ENCODE measurements around the gene NOM1.
"Not testable (repeated sequence)": the region's sequence is repeated elsewhere in the genome, so short reads cannot be mapped to it uniquely, and the experiment has no call there.

The NOM1 gene

GRCh38 chr7:156941393-156942182 is 7.9 kb upstream of the NOM1 start:
- H3K27me3 ChIP-seq (ENCODE audit: control insufficient read depth in 1 of 2, insufficient read depth in 2 of 2, low read length in 2 of 2): peaks cover 0 to 22% of the 10 kb centered on the region in 2 donors
- no peaks in the 10 kb centered on the region for H3K9me3 ChIP-seq (ENCODE audit: low read length)
- H3K9ac ChIP-seq (ENCODE audit: low read length): no peak overlapping the region
- no peaks in the 10 kb centered on the region for H3K36me3 ChIP-seq (ENCODE audit: insufficient read depth, low read length)
- H3K4me1 ChIP-seq (ENCODE audit: insufficient read depth, low read length): no peaks in the 10 kb centered on the region
- H3K27ac ChIP-seq (ENCODE audit: low read depth, low read length): no peak overlapping the region
- H3K4me3 ChIP-seq (ENCODE audit: low read depth in 1 of 2, low read length in 2 of 2): no peak overlapping the region

DNA sequence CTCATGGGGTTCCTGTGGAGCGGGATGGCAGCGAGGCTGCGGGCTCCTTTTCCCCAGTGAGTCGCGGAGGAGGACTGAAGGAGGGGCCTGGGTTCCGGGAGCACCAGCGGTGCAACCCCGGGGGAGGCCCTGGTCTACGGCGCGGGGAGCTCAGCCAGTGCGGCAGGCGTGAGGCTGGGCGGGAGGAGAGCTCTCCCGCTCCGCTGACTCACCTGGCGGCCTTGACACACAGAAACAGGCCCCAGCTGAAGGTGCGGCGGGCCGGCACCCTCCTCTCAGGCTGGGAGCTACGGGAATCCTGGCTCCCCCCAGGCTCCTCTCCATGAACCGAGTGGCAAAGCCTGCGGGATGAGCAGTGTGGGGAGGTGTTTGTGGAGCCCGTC is 6.8 kb upstream of the NOM1 start:
- H3K4me3 ChIP-seq (ENCODE audit: low read depth in 1 of 2, low read length in 2 of 2): no peak overlapping the region
- no peak overlapping the region for H3K27ac ChIP-seq (ENCODE audit: low read depth, low read length)
- H3K27me3 ChIP-seq (ENCODE audit: control insufficient read depth in 1 of 2, insufficient read depth in 2 of 2, low read length in 2 of 2): peaks cover 0 to 22% of the 10 kb centered on the region in 2 donors
- H3K9ac ChIP-seq (ENCODE audit: low read length): no peak overlapping the region
- H3K4me1 ChIP-seq (ENCODE audit: insufficient read depth, low read length): no peaks in the 10 kb centered on the region
- no peaks in the 10 kb centered on the region for H3K9me3 ChIP-seq (ENCODE audit: low read length)
- no peaks in the 10 kb centered on the region for H3K36me3 ChIP-seq (ENCODE audit: insufficient read depth, low read length)

- Histone ChIP-seq H3K27me3 (ENCODE audit: control insufficient read depth in 1 of 2, insufficient read depth in 2 of 2, low read length in 2 of 2) (peaks cover 0 to 22% of the 10 kb centered on the region in 2 donors), H3K36me3 (ENCODE audit: insufficient read depth, low read length) (no peaks in the 10 kb centered on the region), H3K4me3 (ENCODE audit: low read depth in 1 of 2, low read length in 2 of 2) (no peak overlapping the region), H3K27ac (ENCODE audit: low read depth, low read length) (no peak overlapping the region), H3K4me1 (ENCODE audit: insufficient read depth, low read length) (no peaks in the 10 kb centered on the region), H3K9me3 (ENCODE audit: low read length) (no peaks in the 10 kb centered on the region), H3K9ac (ENCODE audit: low read length) (no peak overlapping the region)
Measured at GRCh38 chr7:156943091-156944041, 6.1 kb upstream of the NOM1 start.

GRCh38 chr7:156944876-156945275 is 4.6 kb upstream of the NOM1 start:
- H3K36me3 ChIP-seq (ENCODE audit: insufficient read depth, low read length): no peaks in the 10 kb centered on the region
- no peaks in the 10 kb centered on the region for H3K4me1 ChIP-seq (ENCODE audit: insufficient read depth, low read length)
- H3K9me3 ChIP-seq (ENCODE audit: low read length): no peaks in the 10 kb centered on the region
- H3K27me3 ChIP-seq (ENCODE audit: control insufficient read depth in 1 of 2, insufficient read depth in 2 of 2, low read length in 2 of 2): peaks cover 0 to 17% of the 10 kb centered on the region in 2 donors
- no peak overlapping the region for H3K27ac ChIP-seq (ENCODE audit: low read depth, low read length)
- no peak overlapping the region for H3K4me3 ChIP-seq (ENCODE audit: low read depth in 1 of 2, low read length in 2 of 2)
- no peak overlapping the region for H3K9ac ChIP-seq (ENCODE audit: low read length)

GRCh38 chr7:156947120-156947843 is 2.2 kb upstream of the NOM1 start:
- Histone ChIP-seq H3K27ac (ENCODE audit: low read depth, low read length) (no peak overlapping the region), H3K4me3 (ENCODE audit: low read depth in 1 of 2, low read length in 2 of 2) (no peak overlapping the region), H3K4me1 (ENCODE audit: insufficient read depth, low read length) (peaks cover 18% of the 10 kb centered on the region), H3K27me3 (ENCODE audit: control insufficient read depth in 1 of 2, insufficient read depth in 2 of 2, low read length in 2 of 2) (peaks cover 0 to 17% of the 10 kb centered on the region in 2 donors), H3K36me3 (ENCODE audit: insufficient read depth, low read length) (no peaks in the 10 kb centered on the region), H3K9me3 (ENCODE audit: low read length) (no peaks in the 10 kb centered on the region), H3K9ac (ENCODE audit: low read length) (no peak overlapping the region)

DNA sequence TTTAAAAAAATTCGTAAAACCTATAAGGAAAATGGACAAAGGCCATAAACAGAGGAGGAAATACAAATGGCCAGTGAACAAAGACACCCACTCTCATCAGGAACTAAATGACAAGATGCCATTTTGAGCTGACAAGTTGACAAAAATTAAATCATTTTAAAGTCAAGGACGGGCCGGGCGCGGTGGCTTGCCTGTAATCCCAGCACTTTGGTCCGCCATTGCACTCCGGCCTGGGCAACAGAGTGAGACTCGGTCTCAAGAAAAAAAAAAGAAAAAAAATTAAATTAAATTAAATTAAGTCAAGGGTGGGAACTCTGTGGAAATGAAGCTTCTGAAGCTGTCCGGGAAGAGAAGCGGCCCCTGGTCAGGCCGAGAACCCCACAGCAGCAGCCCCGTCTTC is 1.2 kb upstream of the NOM1 start:
- Histone ChIP-seq H3K4me1 (ENCODE audit: insufficient read depth, low read length) (peaks cover 18% of the 10 kb centered on the region), H3K9ac (ENCODE audit: low read length) (no peak overlapping the region), H3K27me3 (ENCODE audit: control insufficient read depth in 1 of 2, insufficient read depth in 2 of 2, low read length in 2 of 2) (peaks cover 0 to 6% of the 10 kb centered on the region in 2 donors), H3K9me3 (ENCODE audit: low read length) (no peaks in the 10 kb centered on the region), H3K27ac (ENCODE audit: low read depth, low read length) (no peak overlapping the region), H3K4me3 (ENCODE audit: low read depth in 1 of 2, low read length in 2 of 2) (peak overlapping the region; percentile 34 to 73), H3K36me3 (ENCODE audit: insufficient read depth, low read length) (peaks cover 10% of the 10 kb centered on the region)

DNA sequence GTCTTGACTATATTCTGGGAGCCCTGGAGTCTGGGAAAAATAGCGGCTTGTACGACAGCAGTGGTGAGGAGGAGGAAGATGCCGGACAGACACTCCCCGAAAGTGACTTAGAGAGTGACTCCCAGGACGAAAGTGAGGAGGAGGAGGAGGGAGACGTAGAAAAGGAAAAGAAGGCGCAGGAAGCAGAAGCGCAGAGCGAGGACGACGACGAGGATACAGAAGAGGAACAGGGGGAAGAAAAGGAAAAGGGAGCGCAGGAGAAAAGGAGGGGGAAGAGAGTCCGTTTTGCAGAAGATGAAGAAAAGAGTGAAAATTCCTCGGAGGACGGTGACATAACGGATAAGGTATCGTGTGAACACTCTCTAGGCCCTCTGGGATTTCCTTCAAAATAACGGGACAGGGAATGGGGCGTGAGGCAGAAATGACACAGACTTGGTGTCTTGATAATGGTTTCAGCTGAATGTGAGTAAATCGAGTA is 908 bp downstream of the NOM1 start:
- Histone ChIP-seq H3K27me3 (ENCODE audit: control insufficient read depth in 1 of 2, insufficient read depth in 2 of 2, low read length in 2 of 2) (no peaks in the 10 kb centered on the region), H3K27ac (ENCODE audit: low read depth, low read length) (no peak overlapping the region), H3K36me3 (ENCODE audit: insufficient read depth, low read length) (peaks cover 31% of the 10 kb centered on the region), H3K9ac (ENCODE audit: low read length) (peak overlapping the region; percentile 45), H3K4me3 (ENCODE audit: low read depth in 1 of 2, low read length in 2 of 2) (peak overlapping the region; percentile 91 to 96), H3K4me1 (ENCODE audit: insufficient read depth, low read length) (peaks cover 18% of the 10 kb centered on the region), H3K9me3 (ENCODE audit: low read length) (no peaks in the 10 kb centered on the region)

DNA sequence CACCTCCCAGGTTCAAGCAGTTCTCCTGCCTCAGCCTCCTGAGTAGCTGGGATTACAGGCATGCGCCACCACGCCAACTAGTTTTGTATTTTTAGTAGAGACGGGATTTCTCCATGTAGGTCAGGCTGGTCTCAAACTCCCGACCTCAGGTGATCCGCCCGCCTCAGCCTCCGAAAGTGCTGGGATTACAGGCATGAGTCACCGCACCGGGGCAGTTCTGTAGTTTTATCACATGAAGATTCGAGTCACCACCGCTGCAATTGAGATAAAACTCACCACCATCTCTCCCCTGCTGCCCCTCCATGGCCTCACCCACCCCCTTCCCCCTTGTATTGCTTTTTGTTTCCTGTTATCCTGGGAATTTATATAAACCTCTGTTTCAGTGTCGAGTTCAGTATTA is 3.7 kb downstream of the NOM1 start:
- H3K4me3 ChIP-seq (ENCODE audit: low read depth in 1 of 2, low read length in 2 of 2); H3K9me3 ChIP-seq (ENCODE audit: low read length); H3K27ac ChIP-seq (ENCODE audit: low read depth, low read length); H3K9ac ChIP-seq (ENCODE audit: low read length); H3K27me3 ChIP-seq (ENCODE audit: control insufficient read depth in 1 of 2, insufficient read depth in 2 of 2, low read length in 2 of 2): not testable (repeated sequence)
- Histone ChIP-seq H3K36me3 (ENCODE audit: insufficient read depth, low read length) (peaks cover 51% of the 10 kb centered on the region), H3K4me1 (ENCODE audit: insufficient read depth, low read length) (peaks cover 18% of the 10 kb centered on the region)

GRCh38 chr7:156954941-156955340 is 5.4 kb downstream of the NOM1 start:
- H3K27ac ChIP-seq (ENCODE audit: low read depth, low read length): no peak overlapping the region

DNA sequence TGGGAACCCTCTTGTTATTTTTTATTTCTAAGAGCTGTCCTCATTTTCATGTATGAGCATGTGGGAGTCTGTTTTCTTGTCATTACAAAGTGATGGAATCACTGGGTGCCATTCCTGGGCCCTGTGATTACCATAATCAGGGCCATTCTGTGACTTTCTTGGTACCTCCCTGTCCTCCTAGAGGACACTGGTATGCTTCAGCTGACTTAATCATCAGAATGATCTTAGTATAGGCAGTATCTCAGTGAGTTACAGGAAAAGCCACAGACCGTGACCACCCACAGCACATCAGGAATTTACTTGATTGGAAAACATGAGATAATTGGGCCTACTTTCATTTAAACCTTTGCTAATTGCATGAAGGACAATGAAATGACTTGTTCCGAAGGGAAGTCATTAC is 7.2 kb downstream of the NOM1 start:
- H3K9ac ChIP-seq (ENCODE audit: low read length): no peak overlapping the region
- no peak overlapping the region for H3K27ac ChIP-seq (ENCODE audit: low read depth, low read length)
- H3K4me3 ChIP-seq (ENCODE audit: low read depth in 1 of 2, low read length in 2 of 2): no peak overlapping the region
- no peaks in the 10 kb centered on the region for H3K9me3 ChIP-seq (ENCODE audit: low read length)
- H3K27me3 ChIP-seq (ENCODE audit: control insufficient read depth in 1 of 2, insufficient read depth in 2 of 2, low read length in 2 of 2): no peaks in the 10 kb centered on the region
- peaks cover 4% of the 10 kb centered on the region for H3K4me1 ChIP-seq (ENCODE audit: insufficient read depth, low read length)
- H3K36me3 ChIP-seq (ENCODE audit: insufficient read depth, low read length): peaks cover 72% of the 10 kb centered on the region

More at GRCh38 chr7:156954941-156955340, 5.4 kb downstream of the NOM1 start:
- Histone ChIP-seq H3K4me3 (ENCODE audit: low read depth in 1 of 2, low read length in 2 of 2) (no peak overlapping the region), H3K4me1 (ENCODE audit: insufficient read depth, low read length) (peaks cover 18% of the 10 kb centered on the region), H3K36me3 (ENCODE audit: insufficient read depth, low read length) (peaks cover 59% of the 10 kb centered on the region), H3K9ac (ENCODE audit: low read length) (no peak overlapping the region), H3K27me3 (ENCODE audit: control insufficient read depth in 1 of 2, insufficient read depth in 2 of 2, low read length in 2 of 2) (no peaks in the 10 kb centered on the region), H3K9me3 (ENCODE audit: low read length) (no peaks in the 10 kb centered on the region)

DNA sequence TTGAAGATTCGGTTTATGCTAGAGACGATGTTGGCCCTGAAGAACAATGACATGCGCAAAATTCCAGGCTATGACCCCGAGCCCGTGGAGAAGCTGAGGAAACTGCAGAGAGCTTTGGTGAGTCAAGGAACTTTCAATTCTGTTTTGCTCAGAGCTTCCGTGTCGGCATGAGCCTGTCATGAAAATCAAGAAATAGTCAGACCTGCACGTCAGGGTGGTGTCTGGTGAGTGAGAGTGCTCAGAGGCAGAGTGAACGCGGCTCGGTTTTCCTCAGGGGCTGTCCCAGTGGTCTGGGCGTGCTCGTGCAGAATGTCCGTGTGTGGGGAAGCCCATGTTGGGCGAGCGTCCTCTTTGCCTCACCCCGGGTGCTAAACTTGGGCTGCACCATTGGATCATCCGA is 12.6 kb downstream of the NOM1 start:
- no peak overlapping the region for H3K4me3 ChIP-seq (ENCODE audit: low read depth in 1 of 2, low read length in 2 of 2)
- H3K9me3 ChIP-seq (ENCODE audit: low read length): no peaks in the 10 kb centered on the region
- no peak overlapping the region for H3K27ac ChIP-seq (ENCODE audit: low read depth, low read length)
- no peaks in the 10 kb centered on the region for H3K4me1 ChIP-seq (ENCODE audit: insufficient read depth, low read length)
- peaks cover 81% of the 10 kb centered on the region for H3K36me3 ChIP-seq (ENCODE audit: insufficient read depth, low read length)
- no peaks in the 10 kb centered on the region for H3K27me3 ChIP-seq (ENCODE audit: control insufficient read depth in 1 of 2, insufficient read depth in 2 of 2, low read length in 2 of 2)
- H3K9ac ChIP-seq (ENCODE audit: low read length): no peak overlapping the region

All from muscle layer of colon (tissue), 2 donors.